GM12892 (cell line): ENCODE results near the gene IMPACT.

ENCODE experiments used
- DNase-seq: peaks from one replicate; pipeline ENCODE4 v3.0.0; 2011; ENCODE audit not compliant: insufficient read length
- FAIRE-seq: peaks from 2 replicates; lab custom pipeline; 2011; peaks lifted over from hg19 to GRCh38; lab: Jason Lieb, UNC
- POLR2A ChIP-seq: IDR thresholded peaks from 2 replicates; pipeline ENCODE4 v1.6.1; 2011; ENCODE audit warnings: low read depth, low read length, control low read depth
- POLR2AphosphoS5 ChIP-seq: IDR thresholded peaks from 2 replicates; pipeline ENCODE4 v1.6.1; 2011; ENCODE audit warnings: low read depth, low read length, control low read depth
- TAF1 ChIP-seq: IDR thresholded peaks from 2 replicates; pipeline ENCODE4 v1.6.1; 2011; ENCODE audit warnings: low read depth, mild to moderate bottlenecking, control low read depth, low read length, borderline replicate concordance

The IMPACT gene

GRCh38 chr18:24488824-24489493 is 62.5 kb downstream of the IMPACT start:
- no peak for TF ChIP-seq TAF1
- no peak for TF ChIP-seq POLR2A
- TF ChIP-seq POLR2AphosphoS5: no peak
- FAIRE-seq: peak; percentile 64
- no peak for DNase-seq

GRCh38 chr18:24490539-24490938 is 64.1 kb downstream of the IMPACT start:
- DNase-seq: no peak
- FAIRE-seq: no peak
- TF ChIP-seq POLR2AphosphoS5 (no peak), POLR2A (no peak), TAF1 (no peak)

- FAIRE-seq (no peak), DNase-seq (no peak)
Observed at GRCh38 chr18:24491927-24492834, 65.7 kb downstream of the IMPACT start.

GRCh38 chr18:24494586-24494985 is 68.1 kb downstream of the IMPACT start:
- FAIRE-seq (no peak), DNase-seq (no peak)
- TF ChIP-seq POLR2A (no peak), TAF1 (no peak), POLR2AphosphoS5 (no peak)

More at GRCh38 chr18:24491927-24492834, 65.7 kb downstream of the IMPACT start:
- TF ChIP-seq POLR2AphosphoS5: no peak
- TF ChIP-seq POLR2A: no peak
- TF ChIP-seq TAF1: no peak

GRCh38 chr18:24497031-24497754 is 70.7 kb downstream of the IMPACT start:
- TF ChIP-seq POLR2A (no peak), POLR2AphosphoS5 (no peak), TAF1 (no peak)
- DNase-seq: no peak
- FAIRE-seq: no peak

- TF ChIP-seq POLR2AphosphoS5 (no peak), TAF1 (no peak), POLR2A (no peak)
Observed at GRCh38 chr18:24499814-24500213, 73.3 kb downstream of the IMPACT start.

GRCh38 chr18:24500217-24500616 is 73.7 kb downstream of the IMPACT start:
- TF ChIP-seq TAF1 (no peak), POLR2AphosphoS5 (no peak), POLR2A (no peak)
- FAIRE-seq (no peak), DNase-seq (no peak)

More at GRCh38 chr18:24499814-24500213, 73.3 kb downstream of the IMPACT start:
- DNase-seq (no peak), FAIRE-seq (peak; percentile 36)

GRCh38 chr18:24500766-24501165 is 74.3 kb downstream of the IMPACT start:
- no peak for TF ChIP-seq TAF1
- no peak for TF ChIP-seq POLR2A
- TF ChIP-seq POLR2AphosphoS5: no peak
- FAIRE-seq (no peak), DNase-seq (no peak)

- DNase-seq (no peak), FAIRE-seq (no peak)
- TF ChIP-seq TAF1 (no peak), POLR2A (no peak), POLR2AphosphoS5 (no peak)
Observed at GRCh38 chr18:24502667-24503523, 76.4 kb downstream of the IMPACT start.
